Neural progenitor cell (in vitro differentiated cells): ENCODE measurements around the gene EIF5A.

Source experiments
- CTCF ChIP-seq: fragments of 200-600 bp; sonication (generic); IDR thresholded peaks from 2 replicates; pipeline ENCODE4 v1.5.1; 2017; ENCODE audit warnings: antibody characterized with exemption, mild to moderate bottlenecking
- EZH2 ChIP-seq: fragments of 200-600 bp; sonication (generic); IDR thresholded peaks from 2 replicates; pipeline ENCODE4 v1.6.1; 2017; ENCODE audit warnings: antibody characterized with exemption, mild to moderate bottlenecking, moderate library complexity

GRCh38 chr17:7260151-7260550 lies 47.3 kb upstream of the EIF5A start:
- TF ChIP-seq CTCF (no peak), EZH2 (no peak)
